Suppressor macrophage treated with lipopolysaccharide for 1 hour (primary cell): ENCODE measurements around the gene MAGEF1.

Source experiments
- DNase-seq, 3 donors: peaks; one replicate each; pipeline ENCODE4 v3.0.0-alpha.2; 2020 to 2022

Gene MAGEF1, protein sequence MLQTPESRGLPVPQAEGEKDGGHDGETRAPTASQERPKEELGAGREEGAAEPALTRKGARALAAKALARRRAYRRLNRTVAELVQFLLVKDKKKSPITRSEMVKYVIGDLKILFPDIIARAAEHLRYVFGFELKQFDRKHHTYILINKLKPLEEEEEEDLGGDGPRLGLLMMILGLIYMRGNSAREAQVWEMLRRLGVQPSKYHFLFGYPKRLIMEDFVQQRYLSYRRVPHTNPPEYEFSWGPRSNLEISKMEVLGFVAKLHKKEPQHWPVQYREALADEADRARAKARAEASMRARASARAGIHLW

DNA sequence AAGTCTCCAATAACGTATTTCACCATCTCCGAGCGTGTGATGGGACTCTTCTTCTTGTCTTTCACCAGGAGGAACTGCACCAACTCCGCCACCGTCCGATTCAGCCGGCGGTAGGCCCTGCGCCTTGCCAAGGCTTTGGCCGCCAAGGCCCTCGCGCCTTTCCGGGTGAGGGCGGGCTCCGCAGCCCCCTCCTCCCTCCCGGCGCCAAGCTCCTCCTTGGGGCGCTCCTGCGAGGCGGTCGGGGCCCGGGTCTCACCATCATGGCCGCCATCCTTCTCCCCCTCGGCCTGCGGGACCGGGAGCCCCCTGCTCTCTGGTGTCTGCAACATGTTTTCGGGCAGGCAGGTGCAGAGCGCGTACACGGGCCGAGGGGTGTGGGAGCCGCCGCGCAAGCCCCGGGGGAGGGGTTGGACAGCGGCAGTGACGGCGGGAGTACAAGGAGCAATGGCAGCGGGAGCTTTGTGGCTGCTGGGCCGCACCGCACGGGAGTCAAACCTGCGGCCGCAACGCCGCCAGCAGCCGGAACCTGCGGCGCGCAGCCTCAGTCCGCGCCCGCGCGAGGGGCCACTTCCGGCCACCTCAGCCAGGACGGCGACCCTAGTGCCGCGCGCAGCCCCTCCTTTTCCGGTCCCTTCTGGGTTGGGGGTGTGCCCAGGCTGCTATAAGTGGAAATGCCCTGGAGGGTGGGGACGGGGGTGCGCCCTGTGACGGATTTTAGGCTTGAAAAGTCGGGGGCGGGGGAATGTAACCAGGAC lies at the start of gene MAGEF1:
Gene MAGEF1 (minus strand): TSS at position 572 of the 755 bp plus-strand sequence. CDS start 243 bp downstream, at position 329.
- DNase-seq, result peak; percentile 59 to 85 (median 75)

DNA sequence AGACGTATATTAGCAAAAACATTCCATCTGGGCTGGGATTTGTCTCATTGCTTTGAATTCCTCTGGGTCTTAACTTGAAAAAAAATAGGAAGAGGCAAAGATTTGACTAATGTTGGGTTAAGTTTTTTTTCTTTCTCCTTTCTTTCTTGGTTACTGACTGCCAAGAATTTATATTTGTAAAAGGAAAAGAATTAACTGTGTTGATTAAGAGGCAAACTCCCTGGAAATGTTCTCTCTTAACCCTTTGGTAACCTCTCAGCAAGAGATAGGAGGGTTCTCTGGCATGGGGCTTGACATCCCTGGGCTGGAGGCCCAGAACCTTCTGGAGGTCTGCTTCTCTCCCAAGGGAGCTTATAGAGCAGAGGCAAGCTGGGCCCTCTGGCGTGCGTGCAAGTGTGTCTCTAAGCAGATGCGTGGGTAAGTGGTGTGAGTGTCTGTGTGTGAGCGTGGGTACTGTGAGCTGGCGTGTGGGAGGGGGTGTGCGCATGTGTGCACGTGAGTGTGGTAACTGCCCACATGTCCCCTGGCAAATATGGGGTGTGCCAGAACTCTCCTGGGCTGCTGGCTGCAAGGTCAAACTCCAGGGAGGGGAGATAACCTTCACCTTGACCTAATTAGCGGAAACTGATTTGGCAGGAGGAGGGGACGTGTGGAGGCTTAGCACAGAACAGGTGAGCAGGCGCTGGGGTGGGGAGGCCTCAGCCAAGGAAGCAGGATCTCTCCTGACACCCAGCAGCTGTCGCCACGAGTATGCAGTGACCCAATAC lies 49.4 kb upstream of the MAGEF1 start:
- no peak for DNase-seq

DNA sequence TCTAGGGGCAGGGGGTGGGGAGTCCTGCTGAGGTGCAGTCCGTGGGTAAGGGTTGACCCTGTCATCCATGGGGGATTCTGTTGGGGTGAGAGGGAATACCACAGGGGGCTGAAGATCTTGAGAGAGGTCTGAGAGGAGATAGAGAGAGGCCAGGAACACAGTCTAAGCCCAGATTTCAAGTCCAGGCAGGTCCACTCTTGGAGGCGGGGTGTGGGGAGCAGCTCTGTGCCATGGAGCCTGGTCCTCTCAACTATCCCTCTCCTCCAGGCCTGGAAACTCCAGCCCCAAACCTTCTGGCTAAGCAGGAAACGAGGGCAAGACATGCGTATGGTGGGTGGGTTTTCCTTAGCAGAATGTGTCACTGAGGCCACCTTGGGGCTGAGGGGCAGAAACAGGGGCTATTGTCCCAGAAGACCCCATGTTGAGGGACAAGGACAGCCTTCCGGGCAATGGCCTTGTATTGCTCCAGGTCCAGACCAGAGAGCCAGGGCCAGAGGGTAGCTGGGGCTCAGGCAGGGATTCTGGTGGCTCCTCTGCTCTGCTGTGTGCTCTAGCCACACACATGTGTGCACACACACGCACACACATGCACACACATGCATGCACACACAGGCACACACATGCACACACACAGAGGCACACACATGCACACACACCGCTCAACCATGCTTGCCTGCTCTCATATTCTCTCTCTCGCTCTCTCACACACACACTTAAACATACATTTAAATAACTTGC lies 48.6 kb upstream of the MAGEF1 start:
- DNase-seq, result no peak

DNA sequence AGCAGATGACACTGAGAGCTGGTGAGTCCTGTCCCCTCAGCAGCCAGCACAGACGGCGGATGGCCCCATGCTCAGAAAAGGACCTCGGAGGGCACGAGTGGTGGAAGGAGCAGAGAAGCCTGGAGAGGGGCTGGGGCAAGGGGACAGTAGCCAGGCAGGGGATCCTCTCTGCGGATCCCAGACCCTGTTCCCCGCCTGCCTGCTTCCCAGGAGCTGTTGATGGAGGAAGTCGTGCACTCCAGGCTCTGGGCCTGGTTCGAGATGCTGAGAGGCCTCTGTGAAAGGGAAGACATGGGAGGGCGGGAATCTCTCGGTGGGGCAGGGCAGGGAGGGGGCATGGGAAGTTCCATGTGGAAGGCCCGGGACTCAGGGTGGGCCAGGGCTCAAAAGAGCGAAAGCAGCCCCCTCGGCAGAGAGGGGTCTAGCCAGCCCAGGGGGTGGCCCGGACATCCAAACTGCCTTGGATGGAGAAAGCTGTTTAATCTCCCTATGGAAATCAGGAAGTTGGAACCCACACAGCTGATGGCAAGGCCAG lies 47.9 kb upstream of the MAGEF1 start:
- DNase-seq, result no peak

DNA sequence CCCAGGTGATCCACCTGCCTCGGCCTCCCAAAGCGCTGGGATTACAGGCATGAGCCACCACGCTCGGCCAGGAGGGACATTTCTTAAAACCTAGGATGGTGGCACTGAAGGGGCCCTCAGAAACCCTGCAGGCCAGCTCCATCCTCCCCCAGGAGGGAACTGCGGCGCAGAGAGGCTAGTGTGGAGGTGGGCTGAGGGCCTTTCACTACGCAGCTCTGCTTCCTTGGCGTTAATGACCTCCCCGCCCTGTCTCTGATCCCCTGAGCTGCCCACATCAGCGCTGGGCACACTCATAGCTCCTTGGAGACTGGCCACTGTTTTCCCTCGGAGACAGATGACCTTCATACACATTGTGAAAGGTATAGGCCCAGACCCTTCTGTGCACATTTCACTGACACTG lies 46.2 kb upstream of the MAGEF1 start:
- no peak for DNase-seq

DNA sequence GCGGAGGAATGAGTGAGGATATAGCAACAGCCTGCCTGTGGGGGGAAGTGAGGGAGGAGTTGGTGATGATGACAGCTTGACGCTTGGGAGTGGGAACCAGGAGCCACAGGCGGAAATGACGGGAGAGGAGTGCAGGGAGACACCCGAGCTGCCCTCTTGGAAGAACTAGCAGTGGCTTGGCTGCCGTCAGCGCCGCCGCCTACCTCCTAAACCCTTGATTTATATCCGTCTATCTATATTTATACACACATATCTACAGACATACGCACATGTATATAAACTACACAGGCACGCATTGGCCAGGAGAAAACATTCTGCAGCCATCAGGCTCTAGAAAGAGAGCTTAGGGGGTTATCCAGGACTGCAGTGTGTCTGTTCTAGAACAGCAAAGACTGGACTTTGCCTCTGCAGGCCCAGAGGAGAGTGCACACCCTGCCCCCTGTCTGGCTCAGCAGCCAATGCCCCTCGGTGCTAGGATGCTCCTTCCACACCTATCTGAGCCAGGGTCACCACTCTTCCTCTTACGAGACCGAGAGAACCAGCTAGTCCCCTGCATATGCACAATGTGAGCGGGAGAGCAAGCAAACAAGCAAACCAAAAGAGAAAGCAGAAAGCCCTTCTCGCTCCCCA lies 45.3 kb upstream of the MAGEF1 start:
- DNase-seq, result peak; percentile 55 to 78 (median 74)

DNA sequence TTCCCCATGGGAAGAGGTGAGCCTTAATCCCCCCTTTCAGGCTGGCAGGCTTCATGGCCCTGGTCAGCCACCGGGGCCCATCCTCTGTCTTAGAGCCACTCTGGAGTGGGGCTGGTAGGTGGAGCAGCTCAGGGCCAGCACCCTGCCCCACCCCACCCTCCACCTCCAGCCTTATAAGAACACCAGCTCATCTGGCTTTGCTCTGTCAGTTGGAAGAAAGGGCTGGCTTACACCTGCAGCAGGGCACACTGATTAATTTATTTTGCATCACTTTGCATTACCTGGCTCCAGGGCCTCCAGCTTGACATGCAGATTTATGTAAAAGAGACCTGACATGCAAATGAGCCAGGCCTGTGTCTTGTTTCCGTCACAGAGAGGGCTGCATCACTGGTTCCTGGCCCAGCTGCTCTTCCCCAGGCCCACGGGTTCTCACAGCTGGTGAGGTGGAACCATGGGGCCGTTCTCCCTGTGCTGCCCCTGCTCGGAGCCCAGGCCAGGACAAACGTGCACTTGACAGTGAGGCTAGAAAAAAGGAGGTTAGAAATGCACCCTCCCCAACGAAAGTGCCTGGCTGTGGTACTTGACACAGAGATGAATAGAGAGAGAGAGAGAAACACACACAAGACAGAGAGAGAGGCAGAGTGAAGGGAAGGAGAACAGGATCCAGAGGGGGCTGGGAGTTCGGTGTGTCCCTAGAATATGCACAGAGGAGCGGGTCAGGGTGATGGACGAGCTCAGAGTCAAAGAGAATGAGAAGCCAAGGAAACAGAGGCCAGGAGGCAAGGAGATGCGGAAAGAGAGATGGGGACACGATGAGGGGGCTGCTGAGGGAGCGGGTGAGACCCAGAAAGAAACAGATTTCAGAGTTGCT lies 44.5 kb upstream of the MAGEF1 start:
- no peak for DNase-seq

DNA sequence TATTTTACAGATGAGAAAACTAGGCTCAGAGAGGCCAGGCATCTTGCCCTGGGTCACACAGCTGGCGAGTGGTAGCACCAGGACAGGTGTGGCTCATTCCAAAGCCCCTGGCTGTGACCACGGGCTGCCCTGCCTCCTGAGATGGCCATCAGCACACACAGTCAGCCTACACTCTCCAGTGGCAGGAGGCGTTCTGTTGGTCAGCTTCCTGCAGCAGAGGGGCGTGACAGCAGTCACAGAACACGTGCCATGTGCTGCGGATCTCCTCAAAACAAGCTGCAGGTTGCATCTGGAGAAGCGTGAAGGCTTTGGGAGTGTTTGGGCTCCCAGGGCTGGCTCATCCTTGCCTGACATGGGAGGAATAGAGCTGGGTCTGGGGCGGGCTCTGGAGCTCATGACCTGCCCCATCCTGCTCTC lies 43.5 kb upstream of the MAGEF1 start:
- DNase-seq, result no peak

DNA sequence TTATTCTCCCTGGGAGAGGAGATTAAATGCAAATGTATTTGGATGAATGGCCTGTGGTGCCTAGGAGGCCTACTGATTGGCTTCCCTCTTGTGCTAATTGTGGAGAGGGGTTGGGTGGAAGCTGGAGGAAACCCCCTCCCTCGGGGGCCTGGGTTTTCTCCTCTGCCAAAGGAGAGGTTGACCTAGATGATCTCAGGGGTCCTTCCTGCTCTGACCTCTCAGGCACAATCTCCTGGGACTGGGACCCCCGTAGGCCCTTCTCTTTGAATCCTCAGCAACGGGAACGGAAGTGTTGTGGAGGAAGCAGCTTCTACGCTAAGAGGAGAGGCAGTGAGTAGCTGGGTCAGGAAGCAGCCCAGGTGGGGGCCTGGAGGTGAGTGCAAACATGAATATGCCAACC lies 40.5 kb upstream of the MAGEF1 start:
- DNase-seq, result no peak

DNA sequence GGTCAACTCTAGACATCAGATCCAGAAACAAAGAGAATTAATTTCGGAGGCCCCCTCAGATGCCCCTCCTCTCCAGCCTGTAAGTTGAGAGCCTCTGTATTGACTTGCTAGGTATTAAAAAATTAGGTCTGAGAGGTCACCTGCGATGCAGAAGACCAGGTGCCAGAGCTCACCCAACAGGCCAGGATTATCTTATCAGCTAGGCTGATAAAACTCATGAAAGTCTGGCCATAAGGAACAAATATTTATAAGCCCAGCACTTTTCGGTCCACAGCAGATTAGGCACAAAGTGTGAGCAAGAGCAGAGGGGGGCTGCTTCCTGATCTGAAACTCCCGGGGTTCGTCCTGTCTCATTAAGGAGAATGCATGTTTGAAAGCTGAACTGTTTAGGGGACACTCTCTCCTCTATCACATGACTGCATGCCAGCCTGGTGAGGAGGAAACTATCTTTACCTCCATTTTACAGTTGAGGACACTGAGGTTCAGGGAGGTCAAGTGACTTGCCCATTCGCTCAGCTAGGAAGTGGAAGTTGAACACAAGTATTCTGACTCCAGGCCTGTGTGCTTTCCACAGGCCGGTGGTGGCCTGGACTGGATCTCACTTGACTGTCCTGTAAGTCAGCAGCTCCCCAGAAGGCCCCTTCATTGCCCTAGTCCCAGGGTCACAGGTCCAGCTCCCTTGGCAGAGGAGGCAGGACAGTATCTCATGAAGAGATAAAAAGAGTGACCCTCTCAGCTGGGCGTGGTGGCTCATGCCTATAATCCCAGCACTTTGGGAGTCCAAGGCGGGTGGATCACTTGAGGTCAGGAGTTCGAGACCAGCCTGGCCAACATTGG lies 39.6 kb upstream of the MAGEF1 start:
- peak in 1 of 3 donors; percentile 28 for DNase-seq

DNA sequence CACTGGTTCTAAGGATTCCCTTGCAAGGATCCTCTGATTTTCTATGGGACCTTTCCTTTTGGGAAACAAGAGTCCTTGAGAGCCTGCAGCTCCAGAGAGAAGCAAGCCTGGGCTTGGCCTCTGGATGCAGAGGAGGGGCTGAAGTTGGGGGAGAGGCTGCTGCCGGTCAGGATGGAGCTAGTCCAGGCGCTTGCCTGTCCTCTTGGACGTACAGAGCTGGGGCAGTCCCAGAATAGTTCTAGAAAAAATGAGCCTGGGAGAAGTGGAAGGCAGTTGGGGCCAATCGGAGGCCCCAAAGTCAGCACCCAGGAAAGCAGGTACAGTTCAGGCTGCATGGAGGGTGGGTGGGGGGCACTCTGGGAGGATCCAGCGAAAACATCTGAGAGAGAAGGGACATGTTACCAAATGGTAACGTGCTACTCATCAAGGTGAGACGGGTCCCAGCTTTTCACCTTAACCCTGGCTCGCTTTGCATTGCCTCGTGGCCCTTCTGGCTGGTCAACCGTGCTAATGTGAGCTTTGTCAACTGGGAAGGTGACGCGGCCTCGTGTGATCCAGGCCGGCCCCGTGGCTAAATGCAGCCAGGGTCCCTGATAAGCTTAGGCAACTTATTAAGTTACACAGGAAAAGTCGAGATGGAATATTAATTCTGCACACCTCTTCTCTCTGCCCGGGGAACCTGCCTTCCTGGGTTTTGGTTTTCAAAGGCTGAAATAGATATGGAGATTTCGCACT lies 38.7 kb upstream of the MAGEF1 start:
- DNase-seq, result no peak

DNA sequence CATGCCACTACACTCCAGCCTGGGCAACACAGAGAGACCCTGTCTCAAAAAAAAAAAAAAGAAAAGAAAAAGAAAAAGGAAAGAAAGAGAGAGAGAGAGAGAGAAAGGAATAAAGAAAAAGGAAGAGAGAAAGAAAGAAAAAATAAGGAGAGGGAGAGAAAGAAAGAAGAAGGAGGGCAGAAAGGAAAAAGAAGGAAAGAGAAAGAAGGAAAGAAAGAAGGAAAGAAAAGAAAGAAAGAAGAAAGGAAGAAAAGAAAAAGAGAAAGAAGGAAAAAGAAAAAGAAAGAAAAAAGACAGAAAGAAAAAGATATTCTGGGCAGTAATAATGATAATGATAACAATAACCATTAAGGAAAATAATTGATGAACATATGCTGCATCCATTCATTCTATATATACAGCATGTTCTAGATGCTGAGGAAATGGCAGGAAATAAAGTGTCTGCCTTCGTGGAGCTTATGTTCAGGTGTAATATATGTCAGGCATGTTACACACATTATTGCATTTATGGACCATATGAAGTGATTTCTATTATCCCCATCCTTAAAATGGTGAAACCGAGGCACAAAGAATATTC lies 37.4 kb upstream of the MAGEF1 start:
- DNase-seq, result no peak

DNA sequence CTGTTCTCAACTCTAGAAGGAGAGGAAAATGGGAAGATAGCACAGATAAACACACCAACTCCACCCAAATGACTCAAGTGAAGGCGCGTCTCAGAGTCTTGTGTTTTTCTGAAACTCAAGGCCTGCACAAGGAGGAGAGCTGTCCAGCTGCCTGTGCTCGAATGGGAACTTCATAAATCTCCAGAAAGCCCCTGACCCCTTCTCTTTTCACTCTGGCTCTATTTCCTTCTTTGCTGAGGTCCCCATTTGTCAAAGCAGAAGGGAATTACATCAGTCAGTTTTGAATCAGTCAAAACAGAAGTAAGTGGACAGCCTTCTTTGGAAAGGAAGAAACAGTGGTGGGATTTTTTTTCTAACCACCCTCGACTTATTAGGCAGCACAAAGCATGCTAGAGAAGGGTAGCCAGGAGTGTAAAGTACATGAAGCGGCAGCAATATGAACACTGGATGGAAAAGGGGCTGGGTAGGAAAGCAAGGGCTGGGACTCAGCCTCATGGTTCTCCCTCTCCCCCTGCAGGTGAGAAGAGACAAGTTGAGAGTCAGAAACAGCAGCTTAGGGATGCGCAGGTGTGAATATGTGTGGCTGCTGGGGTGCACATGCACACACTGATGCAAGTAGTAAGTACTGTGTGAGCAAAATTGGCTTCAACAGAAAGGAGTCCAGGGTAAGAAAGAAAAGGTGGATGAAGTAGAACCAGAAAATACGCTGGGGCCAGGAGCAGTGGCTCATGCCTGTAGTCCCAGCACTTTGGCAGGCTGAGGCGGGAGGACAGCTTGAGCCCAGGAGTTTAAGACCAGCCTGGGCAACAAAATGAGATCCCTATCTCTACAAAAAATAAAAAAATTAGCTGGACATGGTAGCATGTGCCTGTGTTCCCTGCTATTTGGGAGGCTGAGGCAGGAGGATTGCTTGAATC lies 36.6 kb upstream of the MAGEF1 start:
- DNase-seq, result peak; percentile 88 to 92 (median 92)

DNA sequence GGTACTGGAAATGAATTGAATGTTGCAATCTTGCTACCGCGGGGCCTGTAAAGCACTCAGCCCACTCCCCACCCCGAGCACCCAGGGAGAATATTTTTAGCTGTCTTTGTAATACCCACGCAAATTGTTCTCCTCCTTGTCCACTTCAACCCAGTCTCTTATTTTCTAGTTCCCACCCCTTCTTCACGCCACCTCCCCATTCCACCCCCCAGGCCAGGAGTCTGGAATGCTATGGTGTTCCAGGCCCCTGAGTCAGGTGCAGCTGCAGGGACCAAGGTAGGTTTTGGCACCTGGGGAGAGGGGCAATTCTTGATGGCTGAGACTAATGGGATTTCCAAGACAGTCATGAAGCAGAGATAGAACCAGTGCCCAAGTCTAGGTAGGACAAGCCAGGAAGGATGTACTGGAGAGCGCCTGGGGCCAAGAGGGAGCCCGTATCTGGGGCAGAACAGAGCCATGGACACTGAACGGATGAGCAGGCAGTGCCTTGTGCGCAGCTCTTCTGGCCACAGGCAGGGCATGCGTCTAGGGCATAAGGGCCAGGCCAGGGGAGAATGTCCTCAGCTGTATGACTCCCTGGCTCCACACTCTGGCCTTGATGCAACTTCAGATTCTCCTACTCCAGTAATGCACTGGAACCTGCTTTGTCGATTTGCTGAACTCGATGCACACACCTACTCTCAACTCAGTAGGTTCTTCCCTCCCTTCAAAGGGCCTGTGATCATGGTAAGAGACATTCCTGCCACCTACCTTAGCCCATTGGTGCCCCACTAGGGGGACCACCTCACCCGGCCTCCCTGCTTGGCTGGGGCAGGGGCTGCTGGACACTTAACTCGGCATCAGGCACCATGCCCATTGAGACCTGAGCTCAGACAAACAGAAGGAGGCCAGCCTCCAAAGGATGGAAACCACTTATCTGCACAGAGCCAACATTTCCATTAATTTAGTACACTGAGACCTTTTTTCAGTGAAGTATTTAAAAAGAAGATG lies 34.6 kb upstream of the MAGEF1 start:
- DNase-seq, result no peak

DNA sequence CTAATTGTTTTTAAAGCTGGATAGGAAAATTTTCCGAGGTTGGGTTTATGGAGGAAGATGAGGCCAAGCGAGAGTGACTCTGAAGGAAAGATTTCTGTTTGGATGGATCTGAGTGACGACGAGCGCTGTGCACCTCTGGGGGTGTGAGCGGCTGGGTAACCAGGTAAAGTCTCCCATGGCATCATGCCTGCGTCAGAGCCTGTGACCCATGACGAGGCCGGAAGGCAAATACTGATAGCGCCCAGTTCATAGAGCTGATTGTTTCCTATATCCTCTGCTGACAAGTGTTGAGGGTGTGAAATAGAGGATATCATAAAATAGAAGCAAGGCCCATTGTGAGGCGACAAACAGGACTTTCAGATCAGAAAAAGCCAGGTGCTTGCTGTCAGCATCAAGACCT lies 33.7 kb upstream of the MAGEF1 start:
- DNase-seq, result no peak

DNA sequence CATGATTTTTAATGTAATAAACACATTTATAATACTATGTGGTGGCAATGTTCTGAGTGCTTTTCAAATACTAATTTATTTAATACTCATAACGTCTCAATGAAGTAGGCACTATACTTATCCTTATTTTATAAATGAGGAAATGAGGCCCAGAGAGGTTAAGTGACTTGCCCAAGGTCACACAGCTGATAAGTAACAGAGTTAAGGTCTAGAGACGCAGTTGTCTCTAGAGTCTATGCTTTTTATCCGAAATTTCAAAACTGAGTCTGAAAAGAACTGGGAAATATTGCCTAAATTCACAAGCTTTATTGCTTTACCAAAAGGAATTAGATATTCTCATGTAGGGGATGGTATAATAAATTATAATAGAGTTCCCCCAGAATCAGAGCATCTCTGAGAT lies 31.4 kb upstream of the MAGEF1 start:
- DNase-seq, result no peak
